Measurements from ENCODE around the gene THADA. TPM values are rescaled to one million over a fixed set of nuclear protein-coding genes. Genes with fewer than 3 reads are reported as not detected.

The THADA gene
- total RNA-seq, 1 donor from 2014 or later = 14.2 TPM

GRCh38 chr2:43224571-43225092 is 371.2 kb downstream of the THADA start:
- no peak for ATAC-seq (ENCODE audit: poor library complexity)
- intact Hi-C loops (cut with DNase I) = loop anchor here (5.0 kb wide), 2 partner anchors 92 to 397 kb away; no protein-coding TSS in a partner anchor
- peak; percentile 67 for DNase-seq

- intact Hi-C loops (cut with DNase I) = no loop called here
- ATAC-seq (ENCODE audit: poor library complexity) (no peak), DNase-seq (peak; percentile 85)
Measured at GRCh38 chr2:43224131-43224570, 371.7 kb downstream of the THADA start.

GRCh38 chr2:43223521-43224001 is 372.3 kb downstream of the THADA start:
- DNase-seq (no peak), ATAC-seq (ENCODE audit: poor library complexity) (no peak)
- intact Hi-C loops (cut with DNase I) = no loop called here

GRCh38 chr2:43222475-43223309 is 373.1 kb downstream of the THADA start:
- ATAC-seq (ENCODE audit: poor library complexity) (no peak), DNase-seq (no peak)
- intact Hi-C loops (cut with DNase I) = no loop called here

- DNase-seq = peak; percentile 93
- intact Hi-C loops (cut with DNase I) = no loop called here
- ATAC-seq (ENCODE audit: poor library complexity) = peak; percentile 16
Measured at GRCh38 chr2:43221763-43222474, 373.9 kb downstream of the THADA start.

GRCh38 chr2:43221124-43221762 is 374.6 kb downstream of the THADA start:
- ATAC-seq (ENCODE audit: poor library complexity) = peak; percentile 5

GRCh38 chr2:43220760-43221123 is 375.1 kb downstream of the THADA start:
- no peak for DNase-seq
- ATAC-seq (ENCODE audit: poor library complexity) = no peak
- intact Hi-C loops (cut with DNase I) = no loop called here

More at GRCh38 chr2:43221124-43221762, 374.6 kb downstream of the THADA start:
- intact Hi-C loops (cut with DNase I) = no loop called here
- peak; percentile 83 for DNase-seq

- intact Hi-C loops (cut with DNase I) = no loop called here
- no peak for ATAC-seq (ENCODE audit: poor library complexity)
Measured at GRCh38 chr2:43220229-43220751, 375.5 kb downstream of the THADA start.

GRCh38 chr2:43219383-43220228 is 376.2 kb downstream of the THADA start:
- DNase-seq = peak; percentile 94
- intact Hi-C loops (cut with DNase I) = no loop called here
- ATAC-seq (ENCODE audit: poor library complexity) = peak; percentile 79

More at GRCh38 chr2:43220229-43220751, 375.5 kb downstream of the THADA start:
- no peak for DNase-seq

- DNase-seq (peak; percentile 77), ATAC-seq (ENCODE audit: poor library complexity) (peak; percentile 10)
- intact Hi-C loops (cut with DNase I) = no loop called here
Measured at GRCh38 chr2:43218702-43219382, 377.0 kb downstream of the THADA start.

GRCh38 chr2:43218155-43218701 is 377.6 kb downstream of the THADA start:
- intact Hi-C loops (cut with DNase I) = no loop called here
- no peak for DNase-seq
- peak; percentile 28 for ATAC-seq (ENCODE audit: poor library complexity)

- intact Hi-C loops (cut with DNase I) = no loop called here
- DNase-seq = no peak
Measured at GRCh38 chr2:43217228-43218154, 378.3 kb downstream of the THADA start.

GRCh38 chr2:43216629-43217028 is 379.2 kb downstream of the THADA start:
- intact Hi-C loops (cut with DNase I) = no loop called here
- no peak for DNase-seq
- no peak for ATAC-seq (ENCODE audit: poor library complexity)

More at GRCh38 chr2:43217228-43218154, 378.3 kb downstream of the THADA start:
- no peak for ATAC-seq (ENCODE audit: poor library complexity)

GRCh38 chr2:43215673-43216255 is 380.1 kb downstream of the THADA start:
- ATAC-seq (ENCODE audit: poor library complexity) = no peak
- DNase-seq = no peak
- intact Hi-C loops (cut with DNase I) = no loop called here

GRCh38 chr2:43214253-43214652 is 381.6 kb downstream of the THADA start:
- ATAC-seq (ENCODE audit: poor library complexity) (no peak), DNase-seq (no peak)
- intact Hi-C loops (cut with DNase I) = loop anchor here (5.0 kb wide), 1 partner anchor 37 kb away; no protein-coding TSS in a partner anchor

Measured in Right ventricle myocardium superior (tissue), 1 donor.